Duodenal mucosa (tissue), 2 donors: Measurements from ENCODE around the gene SPSB1.
"Not testable (repeated sequence)": the region's sequence is repeated elsewhere in the genome, so short reads cannot be mapped to it uniquely, and the experiment has no call there.

Source experiments
- H3K27ac ChIP-seq: one replicate; pipeline ENCODE4 v1.7.0; 2013; ENCODE audit warnings: low read depth, low read length
- H3K27me3 ChIP-seq, 2 donors: one replicate each; pipeline ENCODE4 v1.7.0; 2013; ENCODE audit warnings: low read length in 2 of 2, control low read depth in 1 of 2; ENCODE audit not compliant: insufficient read depth in 2 of 2, control insufficient read depth in 1 of 2
- H3K36me3 ChIP-seq, 2 donors: one replicate each; pipeline ENCODE4 v1.7.0; 2013; ENCODE audit warnings: low read length in 2 of 2, control low read depth in 1 of 2; ENCODE audit not compliant: insufficient read depth in 2 of 2, control insufficient read depth in 1 of 2
- H3K4me1 ChIP-seq, 2 donors: one replicate each; pipeline ENCODE4 v1.7.0; 2013; ENCODE audit warnings: low read length in 2 of 2, control low read depth in 1 of 2; ENCODE audit not compliant: insufficient read depth in 2 of 2, control insufficient read depth in 1 of 2
- H3K4me3 ChIP-seq, 2 donors: one replicate each; pipeline ENCODE4 v1.7.0; 2013; ENCODE audit warnings: low read length in 2 of 2, low read depth in 1 of 2
- H3K9ac ChIP-seq, 2 donors: one replicate each; pipeline ENCODE4 v1.7.0; 2013; ENCODE audit warnings: low read length in 2 of 2, low read depth in 1 of 2
- H3K9me3 ChIP-seq, 2 donors: one replicate each; pipeline ENCODE4 v1.7.0; 2013; ENCODE audit warnings: low read length in 2 of 2, control low read depth in 1 of 2; ENCODE audit not compliant: control insufficient read depth in 1 of 2

SPSB1 gene

DNA sequence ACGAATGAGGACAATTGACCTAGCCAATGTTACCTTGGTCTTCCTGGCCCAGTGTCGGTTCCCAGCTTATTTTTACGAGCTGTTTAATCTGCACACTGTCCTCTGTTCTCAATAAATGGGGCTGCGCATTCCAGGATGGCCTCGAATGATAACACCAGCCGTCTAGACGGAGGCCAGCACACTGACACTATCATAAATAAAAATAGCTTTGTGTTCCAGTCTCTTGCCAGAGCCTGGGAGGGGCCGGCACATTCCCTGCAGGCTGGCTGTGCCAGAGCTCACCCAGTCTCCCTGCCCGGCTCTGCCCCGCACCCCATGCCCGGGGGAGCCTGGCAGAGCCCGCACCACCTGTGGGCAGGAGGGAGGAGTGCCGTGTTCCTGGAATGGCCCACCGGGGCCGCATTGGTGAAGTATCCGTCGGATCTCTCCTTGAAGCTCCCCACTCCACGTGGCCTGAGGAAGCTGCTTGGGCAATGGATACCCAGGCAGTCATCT lies 92.1 kb downstream of the SPSB1 start:
- Histone ChIP-seq H3K4me1 (peaks cover 20 to 24% of the 10 kb centered on the region in 2 donors), H3K27me3 (no peaks in the 10 kb centered on the region), H3K27ac (no peak overlapping the region), H3K36me3 (no peaks in the 10 kb centered on the region), H3K4me3 (no peak overlapping the region), H3K9ac (no peak overlapping the region), H3K9me3 (no peaks in the 10 kb centered on the region)

DNA sequence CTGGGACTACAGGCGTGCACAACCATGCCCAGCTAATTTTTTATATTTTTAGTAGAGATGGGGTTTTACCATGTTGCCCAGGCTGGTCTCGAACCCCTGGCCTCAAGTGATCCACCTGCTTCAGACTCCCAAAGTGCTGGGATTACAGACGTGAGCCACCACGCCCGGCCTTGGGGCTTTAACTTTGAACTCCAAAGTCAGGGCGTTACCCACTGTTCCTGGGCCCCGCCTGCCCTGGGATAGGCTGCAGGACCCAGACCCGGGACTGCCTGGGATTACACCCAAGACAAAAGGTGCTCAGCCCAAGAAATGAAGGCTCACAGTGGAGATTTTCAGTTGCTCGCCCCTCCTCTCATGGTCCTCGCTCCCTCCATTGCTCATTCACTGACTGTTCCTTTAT lies 92.7 kb downstream of the SPSB1 start:
- H3K9me3 ChIP-seq, H3K36me3 ChIP-seq, H3K4me3 ChIP-seq, H3K27me3 ChIP-seq, H3K9ac ChIP-seq, H3K27ac ChIP-seq: not testable (repeated sequence)
- H3K4me1 ChIP-seq: peaks cover 20 to 24% of the 10 kb centered on the region in 2 donors

DNA sequence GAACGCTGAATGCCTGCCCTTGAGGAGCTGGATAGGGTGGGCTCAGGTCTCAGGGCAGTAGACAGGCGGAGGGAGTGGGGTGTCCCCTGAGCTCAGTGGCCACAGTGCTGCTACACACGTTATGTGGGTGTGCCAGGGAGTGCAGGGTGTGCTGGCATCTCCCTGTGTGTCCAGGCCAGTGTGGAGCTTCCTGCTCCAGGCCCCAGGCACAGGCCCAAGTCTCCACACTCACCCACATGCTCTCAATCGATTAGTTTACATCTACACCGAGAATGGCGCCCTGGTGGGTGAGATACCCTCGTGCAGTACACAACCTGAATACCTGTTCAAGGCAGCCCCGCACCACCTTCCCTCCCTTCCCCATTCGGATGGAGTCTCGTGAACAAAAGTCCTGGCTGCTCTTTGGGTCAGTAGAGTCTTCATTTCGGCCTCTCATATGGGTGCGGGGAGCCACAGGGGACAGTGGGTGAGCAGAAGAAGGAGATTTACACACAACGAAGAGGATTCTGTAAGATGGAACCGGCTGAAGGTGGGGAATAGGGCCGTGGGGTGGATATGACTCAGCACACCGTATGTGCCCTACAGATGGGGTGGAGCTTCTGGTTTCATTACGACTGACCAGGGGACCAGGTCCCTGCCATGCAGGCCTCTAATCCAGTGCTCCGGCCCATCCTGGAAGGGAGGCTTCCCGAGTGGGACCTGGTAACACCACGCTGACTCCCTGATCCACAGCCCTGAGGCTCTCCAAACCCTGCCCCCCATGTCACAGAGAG lies 93.3 kb downstream of the SPSB1 start:
- no peak overlapping the region for H3K27ac ChIP-seq
- H3K9me3 ChIP-seq: no peaks in the 10 kb centered on the region
- H3K4me1 ChIP-seq: peaks cover 20 to 24% of the 10 kb centered on the region in 2 donors
- H3K36me3 ChIP-seq: no peaks in the 10 kb centered on the region
- H3K9ac ChIP-seq: no peak overlapping the region
- H3K4me3 ChIP-seq: no peak overlapping the region
- H3K27me3 ChIP-seq: no peaks in the 10 kb centered on the region

DNA sequence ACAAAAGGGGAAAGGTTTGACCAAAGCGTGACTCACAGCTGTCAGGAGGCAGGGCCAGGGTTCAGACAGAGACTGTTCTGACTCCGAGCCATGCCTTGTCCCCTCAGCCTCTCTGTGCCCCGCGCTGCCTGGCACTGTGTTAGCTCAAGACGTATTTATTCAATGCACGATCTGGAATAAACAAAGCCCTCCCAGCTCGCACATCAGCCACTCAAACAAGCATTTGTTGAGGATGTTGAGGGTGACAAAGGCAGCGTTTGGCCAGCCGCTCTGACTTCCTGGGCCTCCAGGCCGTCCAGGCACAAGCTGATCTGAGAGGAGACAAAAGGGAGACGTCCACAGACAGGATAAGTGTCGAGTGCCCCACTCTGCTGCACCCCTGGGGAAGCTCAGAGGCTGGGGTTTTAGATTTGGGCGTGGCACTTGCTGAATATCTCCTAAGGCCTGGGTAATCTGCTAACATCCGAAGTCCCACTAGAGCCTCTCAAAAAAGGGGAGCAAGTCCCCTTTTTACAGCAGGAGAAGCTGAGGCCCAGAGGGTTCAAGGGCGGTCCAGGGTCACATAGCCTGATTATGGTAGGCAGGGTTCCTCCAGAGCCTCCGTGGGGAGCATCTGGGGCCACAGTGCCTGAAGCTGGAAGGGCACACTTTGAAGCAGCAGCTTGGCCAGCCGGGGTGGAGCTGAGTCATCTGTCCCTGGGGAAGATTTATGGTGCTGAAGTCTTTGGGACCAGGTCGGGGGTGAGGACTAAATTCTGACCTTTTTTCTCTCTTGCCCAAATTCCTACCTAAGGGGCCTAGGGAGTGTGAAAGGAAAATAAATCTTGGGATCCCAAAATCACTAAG lies 95.9 kb downstream of the SPSB1 start:
- no peaks in the 10 kb centered on the region for H3K36me3 ChIP-seq
- H3K9ac ChIP-seq: no peak overlapping the region
- H3K9me3 ChIP-seq: no peaks in the 10 kb centered on the region
- H3K4me3 ChIP-seq: no peak overlapping the region
- H3K4me1 ChIP-seq: peaks cover 20 to 24% of the 10 kb centered on the region in 2 donors
- H3K27me3 ChIP-seq: no peaks in the 10 kb centered on the region
- no peak overlapping the region for H3K27ac ChIP-seq

DNA sequence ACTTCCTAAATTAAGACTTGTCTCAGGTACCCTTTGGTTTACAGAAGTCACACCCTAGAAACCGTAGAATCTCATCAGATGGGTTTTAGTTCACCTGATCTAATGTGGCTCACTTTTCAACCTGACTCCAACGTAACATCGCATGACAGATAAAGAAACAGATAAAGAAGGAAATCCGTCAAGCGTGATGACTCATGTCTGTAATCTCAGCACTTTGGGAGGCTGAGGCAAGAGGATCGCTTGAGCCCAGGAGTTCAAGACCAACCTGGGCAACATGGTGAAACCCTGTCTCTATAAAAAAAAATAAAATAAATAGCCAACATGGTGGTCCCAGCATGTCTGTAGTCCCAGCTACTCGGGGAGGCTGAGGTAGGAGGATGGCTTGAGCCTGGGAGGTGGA lies 97.3 kb downstream of the SPSB1 start:
- H3K4me3 ChIP-seq: no peak overlapping the region
- peaks cover 0 to 3% of the 10 kb centered on the region in 2 donors for H3K9me3 ChIP-seq
- no peak overlapping the region for H3K9ac ChIP-seq
- no peaks in the 10 kb centered on the region for H3K36me3 ChIP-seq
- no peak overlapping the region for H3K27ac ChIP-seq
- no peaks in the 10 kb centered on the region for H3K27me3 ChIP-seq
- peaks cover 15 to 18% of the 10 kb centered on the region in 2 donors for H3K4me1 ChIP-seq

DNA sequence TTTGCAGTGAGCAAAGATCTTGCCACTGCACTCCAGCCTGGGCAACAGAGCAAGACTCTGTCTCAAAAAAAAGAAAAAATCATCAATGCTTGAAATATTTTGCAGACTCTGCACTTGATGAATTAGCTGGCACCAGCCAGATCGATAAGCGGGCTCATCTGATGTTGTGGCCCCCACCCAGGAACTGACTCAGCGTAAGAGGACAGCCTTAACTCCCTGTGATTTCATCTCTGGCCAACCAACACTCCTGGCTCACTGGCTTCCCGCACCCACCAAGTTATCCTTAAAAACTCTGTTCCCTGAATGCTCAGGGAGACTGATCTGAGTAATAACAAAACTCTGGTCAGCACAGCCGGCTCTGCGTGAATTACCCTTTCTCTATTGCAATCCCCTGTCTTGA lies 98.9 kb downstream of the SPSB1 start:
- Histone ChIP-seq H3K9me3 (peaks cover 0 to 6% of the 10 kb centered on the region in 2 donors), H3K9ac (no peak overlapping the region), H3K27me3 (no peaks in the 10 kb centered on the region), H3K27ac (no peak overlapping the region), H3K4me1 (peaks cover 8 to 9% of the 10 kb centered on the region in 2 donors), H3K36me3 (no peaks in the 10 kb centered on the region), H3K4me3 (no peak overlapping the region)

DNA sequence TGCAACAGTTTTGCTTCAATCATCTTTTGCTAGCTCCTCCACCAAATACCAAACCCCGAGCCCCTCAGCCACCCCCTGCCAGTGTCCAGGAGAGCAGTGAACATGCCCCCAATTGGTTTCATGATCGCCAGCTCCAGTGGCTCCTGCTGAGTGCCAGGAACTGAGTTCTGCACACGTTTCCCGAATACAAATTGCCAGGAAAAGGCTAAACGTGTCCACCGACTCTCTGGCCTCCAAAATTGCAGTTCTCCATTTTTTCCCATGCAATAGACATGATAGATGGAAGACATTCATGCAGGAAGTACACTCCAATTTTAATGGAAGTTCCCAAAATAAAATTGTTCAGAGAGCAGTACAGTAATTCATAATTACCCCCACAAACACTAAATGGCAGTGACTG lies 101.3 kb downstream of the SPSB1 start:
- H3K36me3 ChIP-seq: no peaks in the 10 kb centered on the region
- H3K4me1 ChIP-seq: no peaks in the 10 kb centered on the region
- no peak overlapping the region for H3K4me3 ChIP-seq
- H3K9me3 ChIP-seq: peaks cover 0 to 6% of the 10 kb centered on the region in 2 donors
- H3K27me3 ChIP-seq: no peaks in the 10 kb centered on the region
- no peak overlapping the region for H3K27ac ChIP-seq
- no peak overlapping the region for H3K9ac ChIP-seq

DNA sequence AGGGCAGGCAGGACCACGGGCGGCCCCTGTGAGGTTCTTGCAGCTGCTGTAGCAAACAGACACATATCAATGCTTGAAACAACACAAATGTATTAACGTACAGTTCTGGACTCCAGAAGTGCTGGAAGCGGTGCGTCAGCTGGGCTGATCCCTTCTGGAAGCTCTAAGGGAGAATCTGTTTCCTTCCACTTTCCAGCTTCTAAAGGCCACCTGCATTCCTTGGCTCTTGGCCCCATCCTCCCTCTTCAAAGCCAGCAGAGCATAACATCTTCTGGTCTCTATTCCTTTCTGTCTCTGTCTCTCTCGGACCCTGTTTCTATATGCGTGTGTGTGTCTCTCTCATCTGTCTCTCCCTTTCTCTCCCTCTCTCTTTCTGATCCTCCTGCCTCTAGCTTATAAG lies 102.3 kb downstream of the SPSB1 start:
- peaks cover 4 to 8% of the 10 kb centered on the region in 2 donors for H3K4me1 ChIP-seq
- no peaks in the 10 kb centered on the region for H3K36me3 ChIP-seq
- H3K9me3 ChIP-seq: peaks cover 0 to 6% of the 10 kb centered on the region in 2 donors
- H3K27ac ChIP-seq: no peak overlapping the region
- no peak overlapping the region for H3K4me3 ChIP-seq
- no peaks in the 10 kb centered on the region for H3K27me3 ChIP-seq
- H3K9ac ChIP-seq: no peak overlapping the region

DNA sequence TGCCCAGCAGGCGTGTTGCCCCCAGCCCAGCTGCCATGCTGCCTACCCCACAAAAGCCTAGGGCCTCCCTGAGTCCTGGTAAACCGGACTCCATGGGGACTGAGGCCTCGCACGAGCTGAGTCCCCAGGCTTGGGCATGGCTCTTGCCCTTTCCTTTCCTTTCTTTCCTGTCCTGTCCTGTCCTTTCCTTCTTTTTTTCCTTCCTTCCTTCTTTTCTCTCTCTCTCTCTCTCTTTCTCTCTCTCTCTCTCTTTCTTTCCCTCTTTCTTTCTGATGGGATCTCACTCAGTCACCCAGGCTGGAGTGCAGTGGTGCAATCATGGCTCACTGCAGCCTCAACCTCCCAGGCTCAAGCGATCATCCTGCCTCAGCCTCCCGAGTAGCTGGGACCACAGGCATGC lies 104.4 kb downstream of the SPSB1 start:
- Histone ChIP-seq H3K27me3 (no peaks in the 10 kb centered on the region), H3K4me1 (peaks cover 15 to 22% of the 10 kb centered on the region in 2 donors), H3K36me3 (no peaks in the 10 kb centered on the region), H3K27ac (no peak overlapping the region), H3K9ac (no peak overlapping the region), H3K9me3 (peaks cover 0 to 6% of the 10 kb centered on the region in 2 donors), H3K4me3 (no peak overlapping the region)

DNA sequence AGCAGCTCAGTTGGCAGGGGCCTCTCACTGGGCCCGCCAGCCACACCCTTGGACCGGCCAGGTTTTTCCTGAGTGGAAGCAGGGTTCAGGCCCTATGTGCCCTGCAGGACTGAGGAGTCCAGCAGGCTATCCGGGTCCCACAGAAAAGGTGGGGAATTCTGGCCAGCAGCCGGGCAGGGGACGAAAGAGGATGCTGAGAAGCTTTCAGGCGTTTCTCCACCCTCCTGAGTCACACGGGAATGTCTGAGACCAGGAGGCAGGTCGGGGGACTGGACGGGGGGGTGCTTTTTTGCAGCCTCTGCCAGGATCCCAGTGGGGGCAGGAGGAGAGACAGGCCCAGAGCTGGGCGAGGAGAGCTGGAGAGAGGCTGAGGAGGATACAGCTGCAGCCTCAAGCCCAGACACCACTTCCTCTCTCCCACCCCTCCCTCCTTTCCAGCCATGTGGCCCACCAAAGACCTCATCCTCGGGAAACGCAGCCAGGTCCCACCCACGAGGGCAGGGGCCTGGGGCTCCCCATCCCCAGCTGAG lies 105.4 kb downstream of the SPSB1 start:
- no peak overlapping the region for H3K4me3 ChIP-seq
- H3K36me3 ChIP-seq: no peaks in the 10 kb centered on the region
- peaks cover 0 to 6% of the 10 kb centered on the region in 2 donors for H3K9me3 ChIP-seq
- H3K27me3 ChIP-seq: no peaks in the 10 kb centered on the region
- no peak overlapping the region for H3K27ac ChIP-seq
- H3K9ac ChIP-seq: no peak overlapping the region
- H3K4me1 ChIP-seq: peaks cover 15 to 22% of the 10 kb centered on the region in 2 donors
